Mucosa of rectum (tissue), 2 donors: Measurements from ENCODE around the gene REG1B.

Source experiments
- H3K27ac ChIP-seq, 2 donors: one replicate each; pipeline ENCODE4 v1.7.0; 2013; ENCODE audit warnings: inconsistent platforms in 2 of 2, low read depth in 2 of 2, low read length in 2 of 2
- H3K27me3 ChIP-seq, 2 donors: one replicate each; pipeline ENCODE4 v1.7.0; 2013; ENCODE audit warnings: low read length in 2 of 2; ENCODE audit not compliant: control insufficient read depth in 2 of 2, insufficient read depth in 2 of 2
- H3K36me3 ChIP-seq, 2 donors: one replicate each; pipeline ENCODE4 v1.7.0; 2013; ENCODE audit warnings: low read length in 2 of 2; ENCODE audit not compliant: control insufficient read depth in 2 of 2, insufficient read depth in 2 of 2
- H3K4me1 ChIP-seq, 2 donors: one replicate each; pipeline ENCODE4 v1.7.0; 2013; ENCODE audit warnings: low read length in 2 of 2, mild to moderate bottlenecking in 1 of 2; ENCODE audit not compliant: control insufficient read depth in 2 of 2, insufficient read depth in 2 of 2
- H3K4me3 ChIP-seq, 2 donors: one replicate each; pipeline ENCODE4 v1.7.0; 2013; ENCODE audit warnings: low read length in 2 of 2
- H3K9ac ChIP-seq, 2 donors: one replicate each; pipeline ENCODE4 v1.7.0; 2013; ENCODE audit warnings: low read length in 2 of 2, low read depth in 1 of 2, mild to moderate bottlenecking in 1 of 2
- H3K9me3 ChIP-seq, 2 donors: one replicate each; pipeline ENCODE4 v1.7.0; 2013; ENCODE audit warnings: low read length in 2 of 2; ENCODE audit not compliant: control insufficient read depth in 2 of 2
- donor health status: healthy.
- donor health status: Normal muscosa, but diverticular disease.

The REG1B gene

DNA sequence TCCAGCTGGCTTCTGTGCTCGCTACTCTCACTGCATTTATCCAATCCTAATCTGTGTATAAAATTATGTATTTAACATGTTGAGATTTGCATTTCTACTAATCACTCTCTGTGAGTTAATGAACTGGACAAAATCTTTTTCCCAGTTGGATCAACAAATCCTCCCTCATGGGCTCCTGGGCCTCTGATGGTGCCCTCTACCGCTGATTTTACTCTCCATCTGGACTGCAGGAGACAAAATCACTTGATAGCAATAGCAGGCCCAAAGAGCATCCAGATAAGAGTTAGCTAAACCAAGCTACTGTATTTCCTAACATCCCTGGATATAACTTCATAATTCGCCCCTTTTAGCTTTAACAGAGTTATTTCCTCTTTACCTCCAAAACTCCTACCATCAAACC lies 47.8 kb downstream of the REG1B start:
- H3K9me3 ChIP-seq, result no peaks in the 10 kb centered on the region
- no peak overlapping the region for H3K27ac ChIP-seq
- no peak overlapping the region for H3K9ac ChIP-seq
- no peaks in the 10 kb centered on the region for H3K36me3 ChIP-seq
- H3K4me3 ChIP-seq, result no peak overlapping the region
- H3K27me3 ChIP-seq, result no peaks in the 10 kb centered on the region
- no peaks in the 10 kb centered on the region for H3K4me1 ChIP-seq
